Gastroesophageal sphincter (tissue), 3 donors: ENCODE results near the gene PEPD.

ENCODE experiments used
- POLR2A ChIP-seq, 2 donors: fragments of 450-650 bp; IDR thresholded peaks; one replicate each; pipeline ENCODE4 v1.6.1; 2017; ENCODE audit warnings: antibody characterized with exemption in 2 of 2, mild to moderate bottlenecking in 2 of 2, moderate library complexity in 1 of 2
- POLR2AphosphoS5 ChIP-seq: sonication (generic); formaldehyde crosslinking; IDR thresholded peaks from one replicate; pipeline ENCODE4 v1.6.1; 2017; ENCODE audit warnings: antibody characterized with exemption
- TF ChIP-seq, protein P1 (sequence below), 4 experiments: fragments of 200-600 bp in 2 of 4; fragments of 450-650 bp in 2 of 4; sonication (generic) in 1 of 4; IDR thresholded peaks; one replicate each; pipeline ENCODE4 v1.5.1; 2017 to 2019; ENCODE audit warnings: antibody characterized with exemption in 4 of 4, mild to moderate bottlenecking in 2 of 4, moderate library complexity in 2 of 4

DNA sequence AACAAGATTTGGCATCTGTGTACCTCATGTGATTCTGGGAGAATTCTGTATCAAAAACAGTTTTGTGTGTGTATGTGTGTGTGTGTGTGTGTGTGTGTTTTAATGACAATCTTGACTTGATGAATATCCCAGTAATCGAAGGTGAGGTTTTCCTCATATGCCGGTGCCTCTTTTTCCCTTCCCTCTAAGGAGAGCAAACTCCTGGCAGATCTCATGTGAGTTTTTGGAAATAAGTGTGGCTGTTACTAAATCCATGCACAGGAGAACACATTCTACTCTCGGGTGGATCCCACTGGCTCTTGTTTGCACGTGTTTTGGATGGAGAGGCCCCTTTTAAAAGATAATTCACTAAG lies 177.0 kb downstream of the PEPD start:
- TF ChIP-seq, protein P1, sequence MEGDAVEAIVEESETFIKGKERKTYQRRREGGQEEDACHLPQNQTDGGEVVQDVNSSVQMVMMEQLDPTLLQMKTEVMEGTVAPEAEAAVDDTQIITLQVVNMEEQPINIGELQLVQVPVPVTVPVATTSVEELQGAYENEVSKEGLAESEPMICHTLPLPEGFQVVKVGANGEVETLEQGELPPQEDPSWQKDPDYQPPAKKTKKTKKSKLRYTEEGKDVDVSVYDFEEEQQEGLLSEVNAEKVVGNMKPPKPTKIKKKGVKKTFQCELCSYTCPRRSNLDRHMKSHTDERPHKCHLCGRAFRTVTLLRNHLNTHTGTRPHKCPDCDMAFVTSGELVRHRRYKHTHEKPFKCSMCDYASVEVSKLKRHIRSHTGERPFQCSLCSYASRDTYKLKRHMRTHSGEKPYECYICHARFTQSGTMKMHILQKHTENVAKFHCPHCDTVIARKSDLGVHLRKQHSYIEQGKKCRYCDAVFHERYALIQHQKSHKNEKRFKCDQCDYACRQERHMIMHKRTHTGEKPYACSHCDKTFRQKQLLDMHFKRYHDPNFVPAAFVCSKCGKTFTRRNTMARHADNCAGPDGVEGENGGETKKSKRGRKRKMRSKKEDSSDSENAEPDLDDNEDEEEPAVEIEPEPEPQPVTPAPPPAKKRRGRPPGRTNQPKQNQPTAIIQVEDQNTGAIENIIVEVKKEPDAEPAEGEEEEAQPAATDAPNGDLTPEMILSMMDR (IDR thresholded peaks at IDR 0.05) = no peak
- TF ChIP-seq POLR2AphosphoS5 = no peak
- no peak for TF ChIP-seq POLR2A (IDR thresholded peaks at IDR 0.05)
